ENCODE measurements around the gene FGF18. TPM values are rescaled to one million over a fixed set of nuclear protein-coding genes. Genes with fewer than 3 reads are reported as not detected.
A peak's percentile ranks its signal among the peaks of the same experiment; 100 is the strongest.

The FGF18 gene
- total and polyA plus RNA-seq, 4 donors: 0.08 TPM; not detected in 3

DNA sequence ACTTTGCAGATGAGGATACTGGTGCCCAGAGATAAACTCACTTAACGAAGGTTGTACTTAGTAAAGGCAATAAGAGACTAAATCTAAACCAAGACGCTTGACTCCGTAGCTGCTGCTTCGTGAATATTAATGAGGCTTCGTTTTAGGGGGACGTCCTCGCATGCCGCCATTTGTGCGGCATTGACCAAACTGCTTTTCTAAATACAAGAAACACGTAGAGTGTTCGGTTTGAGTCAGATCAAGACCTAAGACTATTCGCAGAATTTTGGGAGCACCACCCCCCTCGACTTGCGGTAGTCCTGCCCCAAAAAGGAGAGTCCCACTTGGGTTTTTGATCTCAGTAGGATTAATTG is 30.7 kb upstream of the FGF18 start:
- no peaks in the 10 kb centered on the region for H3K9me3 ChIP-seq (ENCODE audit: control insufficient read depth in 4 of 4, low read length in 3 of 4)
- WGBS: 12% methylated on average over 14 of the region's 14 CpGs
- H3K9ac ChIP-seq (ENCODE audit: low read depth in 1 of 2, low read length in 2 of 2): peak overlapping the region; percentile 20 to 29
- no peak for DNase-seq (ENCODE audit: low spot score)
- TF ChIP-seq YY1 (IDR thresholded peaks at IDR 0.05): no peak
- no peak for TF ChIP-seq JUND (IDR thresholded peaks at IDR 0.05)
- TF ChIP-seq TAF1 (conservative IDR thresholded peaks at IDR 0.05): no peak
- no peak for TF ChIP-seq HNF4G (IDR thresholded peaks at IDR 0.05)
- no peak for TF ChIP-seq GABPA (IDR thresholded peaks at IDR 0.05 in 1 of 2, conservative IDR thresholded peaks at IDR 0.05 in 1 of 2)
- no peak for TF ChIP-seq RAD21 (IDR thresholded peaks at IDR 0.05)
- TF ChIP-seq, protein P1, sequence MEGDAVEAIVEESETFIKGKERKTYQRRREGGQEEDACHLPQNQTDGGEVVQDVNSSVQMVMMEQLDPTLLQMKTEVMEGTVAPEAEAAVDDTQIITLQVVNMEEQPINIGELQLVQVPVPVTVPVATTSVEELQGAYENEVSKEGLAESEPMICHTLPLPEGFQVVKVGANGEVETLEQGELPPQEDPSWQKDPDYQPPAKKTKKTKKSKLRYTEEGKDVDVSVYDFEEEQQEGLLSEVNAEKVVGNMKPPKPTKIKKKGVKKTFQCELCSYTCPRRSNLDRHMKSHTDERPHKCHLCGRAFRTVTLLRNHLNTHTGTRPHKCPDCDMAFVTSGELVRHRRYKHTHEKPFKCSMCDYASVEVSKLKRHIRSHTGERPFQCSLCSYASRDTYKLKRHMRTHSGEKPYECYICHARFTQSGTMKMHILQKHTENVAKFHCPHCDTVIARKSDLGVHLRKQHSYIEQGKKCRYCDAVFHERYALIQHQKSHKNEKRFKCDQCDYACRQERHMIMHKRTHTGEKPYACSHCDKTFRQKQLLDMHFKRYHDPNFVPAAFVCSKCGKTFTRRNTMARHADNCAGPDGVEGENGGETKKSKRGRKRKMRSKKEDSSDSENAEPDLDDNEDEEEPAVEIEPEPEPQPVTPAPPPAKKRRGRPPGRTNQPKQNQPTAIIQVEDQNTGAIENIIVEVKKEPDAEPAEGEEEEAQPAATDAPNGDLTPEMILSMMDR (IDR thresholded peaks at IDR 0.05; ENCODE audit: low read depth, low read length, missing input control): no peak
- TF ChIP-seq SP1 (IDR thresholded peaks at IDR 0.05): no peak
- no peak for TF ChIP-seq NR2F2 (IDR thresholded peaks at IDR 0.05)
- TF ChIP-seq HNF4A (conservative IDR thresholded peaks at IDR 0.05): no peak
- TF ChIP-seq, protein P2, sequence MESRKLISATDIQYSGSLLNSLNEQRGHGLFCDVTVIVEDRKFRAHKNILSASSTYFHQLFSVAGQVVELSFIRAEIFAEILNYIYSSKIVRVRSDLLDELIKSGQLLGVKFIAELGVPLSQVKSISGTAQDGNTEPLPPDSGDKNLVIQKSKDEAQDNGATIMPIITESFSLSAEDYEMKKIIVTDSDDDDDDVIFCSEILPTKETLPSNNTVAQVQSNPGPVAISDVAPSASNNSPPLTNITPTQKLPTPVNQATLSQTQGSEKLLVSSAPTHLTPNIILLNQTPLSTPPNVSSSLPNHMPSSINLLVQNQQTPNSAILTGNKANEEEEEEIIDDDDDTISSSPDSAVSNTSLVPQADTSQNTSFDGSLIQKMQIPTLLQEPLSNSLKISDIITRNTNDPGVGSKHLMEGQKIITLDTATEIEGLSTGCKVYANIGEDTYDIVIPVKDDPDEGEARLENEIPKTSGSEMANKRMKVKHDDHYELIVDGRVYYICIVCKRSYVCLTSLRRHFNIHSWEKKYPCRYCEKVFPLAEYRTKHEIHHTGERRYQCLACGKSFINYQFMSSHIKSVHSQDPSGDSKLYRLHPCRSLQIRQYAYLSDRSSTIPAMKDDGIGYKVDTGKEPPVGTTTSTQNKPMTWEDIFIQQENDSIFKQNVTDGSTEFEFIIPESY (IDR thresholded peaks at IDR 0.05): no peak
- TF ChIP-seq, protein P3, sequence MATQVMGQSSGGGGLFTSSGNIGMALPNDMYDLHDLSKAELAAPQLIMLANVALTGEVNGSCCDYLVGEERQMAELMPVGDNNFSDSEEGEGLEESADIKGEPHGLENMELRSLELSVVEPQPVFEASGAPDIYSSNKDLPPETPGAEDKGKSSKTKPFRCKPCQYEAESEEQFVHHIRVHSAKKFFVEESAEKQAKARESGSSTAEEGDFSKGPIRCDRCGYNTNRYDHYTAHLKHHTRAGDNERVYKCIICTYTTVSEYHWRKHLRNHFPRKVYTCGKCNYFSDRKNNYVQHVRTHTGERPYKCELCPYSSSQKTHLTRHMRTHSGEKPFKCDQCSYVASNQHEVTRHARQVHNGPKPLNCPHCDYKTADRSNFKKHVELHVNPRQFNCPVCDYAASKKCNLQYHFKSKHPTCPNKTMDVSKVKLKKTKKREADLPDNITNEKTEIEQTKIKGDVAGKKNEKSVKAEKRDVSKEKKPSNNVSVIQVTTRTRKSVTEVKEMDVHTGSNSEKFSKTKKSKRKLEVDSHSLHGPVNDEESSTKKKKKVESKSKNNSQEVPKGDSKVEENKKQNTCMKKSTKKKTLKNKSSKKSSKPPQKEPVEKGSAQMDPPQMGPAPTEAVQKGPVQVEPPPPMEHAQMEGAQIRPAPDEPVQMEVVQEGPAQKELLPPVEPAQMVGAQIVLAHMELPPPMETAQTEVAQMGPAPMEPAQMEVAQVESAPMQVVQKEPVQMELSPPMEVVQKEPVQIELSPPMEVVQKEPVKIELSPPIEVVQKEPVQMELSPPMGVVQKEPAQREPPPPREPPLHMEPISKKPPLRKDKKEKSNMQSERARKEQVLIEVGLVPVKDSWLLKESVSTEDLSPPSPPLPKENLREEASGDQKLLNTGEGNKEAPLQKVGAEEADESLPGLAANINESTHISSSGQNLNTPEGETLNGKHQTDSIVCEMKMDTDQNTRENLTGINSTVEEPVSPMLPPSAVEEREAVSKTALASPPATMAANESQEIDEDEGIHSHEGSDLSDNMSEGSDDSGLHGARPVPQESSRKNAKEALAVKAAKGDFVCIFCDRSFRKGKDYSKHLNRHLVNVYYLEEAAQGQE (IDR thresholded peaks at IDR 0.05): no peak
- no peak for TF ChIP-seq RXRA (IDR thresholded peaks at IDR 0.05)
- TF ChIP-seq, protein P4, sequence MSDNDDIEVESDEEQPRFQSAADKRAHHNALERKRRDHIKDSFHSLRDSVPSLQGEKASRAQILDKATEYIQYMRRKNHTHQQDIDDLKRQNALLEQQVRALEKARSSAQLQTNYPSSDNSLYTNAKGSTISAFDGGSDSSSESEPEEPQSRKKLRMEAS (IDR thresholded peaks at IDR 0.05): no peak
- peaks cover 5 to 29% (median 15%) of the 10 kb centered on the region in 4 donors for H3K36me3 ChIP-seq (ENCODE audit: control insufficient read depth in 4 of 4, insufficient read depth in 3 of 4, low read depth in 1 of 4, low read length in 3 of 4)
- H3K27me3 ChIP-seq (ENCODE audit: control insufficient read depth in 4 of 4, insufficient read depth in 4 of 4, low read length in 3 of 4): no peaks in the 10 kb centered on the region
- H3K4me1 ChIP-seq (ENCODE audit: control insufficient read depth in 4 of 4, insufficient read depth in 4 of 4, low read length in 3 of 4): peaks cover 3 to 19% (median 14%) of the 10 kb centered on the region in 4 donors
- H3K27ac ChIP-seq (ENCODE audit: low read depth in 1 of 2, low read length in 2 of 2): no peak overlapping the region
- peak overlapping the region; percentile 83 to 95 (median 95) for H3K4me3 ChIP-seq (ENCODE audit: low read depth in 1 of 3, low read length in 3 of 3)

DNA sequence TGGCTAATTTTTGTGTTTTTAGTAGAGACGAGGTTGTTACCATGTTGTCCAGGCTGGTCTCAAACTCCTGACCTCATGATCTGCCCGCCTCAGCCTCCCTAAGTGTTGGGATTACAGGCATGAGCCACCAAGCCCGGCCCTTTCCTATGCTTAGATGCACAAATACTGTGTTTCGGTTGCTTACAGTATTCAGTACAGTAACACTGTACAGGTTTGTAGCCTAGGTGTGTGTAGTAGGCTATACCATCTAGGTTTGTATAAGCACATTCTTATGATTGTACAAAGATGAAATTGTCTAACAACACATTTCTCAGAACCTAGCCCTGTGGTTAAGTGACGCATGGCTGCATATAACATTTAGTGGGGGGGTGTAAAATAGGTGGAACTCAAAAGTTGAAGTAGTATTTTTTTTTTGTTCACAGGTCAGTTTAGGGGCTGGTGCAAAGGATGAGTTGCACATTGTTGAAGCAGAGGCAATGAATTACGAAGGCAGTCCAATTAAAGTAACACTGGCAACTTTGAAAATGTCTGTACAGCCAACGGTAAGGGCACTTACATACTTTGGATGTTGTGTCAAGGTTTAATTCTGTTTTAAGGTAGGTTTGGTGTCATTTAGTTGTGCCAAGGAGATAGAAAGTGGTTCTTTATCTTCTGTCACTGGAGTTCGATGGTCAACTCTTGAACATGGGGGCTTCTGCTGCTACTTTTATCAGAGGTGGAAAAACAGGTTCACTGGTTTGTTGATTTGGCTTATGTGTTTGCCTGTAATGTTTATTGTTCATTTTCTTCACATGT is 28.4 kb upstream of the FGF18 start:
- Histone ChIP-seq H3K4me3 (ENCODE audit: low read depth in 1 of 3, low read length in 3 of 3) (no peak overlapping the region), H3K36me3 (ENCODE audit: control insufficient read depth in 4 of 4, insufficient read depth in 3 of 4, low read depth in 1 of 4, low read length in 3 of 4) (peaks cover 13 to 45% (median 30%) of the 10 kb centered on the region in 4 donors), H3K27ac (ENCODE audit: low read depth in 1 of 2, low read length in 2 of 2) (no peak overlapping the region), H3K9ac (ENCODE audit: low read depth in 1 of 2, low read length in 2 of 2) (no peak overlapping the region), H3K9me3 (ENCODE audit: control insufficient read depth in 4 of 4, low read length in 3 of 4) (no peaks in the 10 kb centered on the region), H3K27me3 (ENCODE audit: control insufficient read depth in 4 of 4, insufficient read depth in 4 of 4, low read length in 3 of 4) (no peaks in the 10 kb centered on the region), H3K4me1 (ENCODE audit: control insufficient read depth in 4 of 4, insufficient read depth in 4 of 4, low read length in 3 of 4) (peaks cover 3 to 19% (median 14%) of the 10 kb centered on the region in 4 donors)
- 81% methylated on average over 8 of the region's 8 CpGs for WGBS
- DNase-seq (ENCODE audit: low spot score): no peak
- TF ChIP-seq FOXA1 (IDR thresholded peaks at IDR 0.05) (no peak), RAD21 (IDR thresholded peaks at IDR 0.05) (no peak), GABPA (IDR thresholded peaks at IDR 0.05 in 1 of 2, conservative IDR thresholded peaks at IDR 0.05 in 1 of 2) (no peak), HNF4G (IDR thresholded peaks at IDR 0.05) (no peak), SP1 (IDR thresholded peaks at IDR 0.05) (no peak), RXRA (IDR thresholded peaks at IDR 0.05) (no peak), YY1 (IDR thresholded peaks at IDR 0.05) (no peak), NR2F2 (IDR thresholded peaks at IDR 0.05) (no peak)
- TF ChIP-seq, protein P3 (IDR thresholded peaks at IDR 0.05): no peak
- TF ChIP-seq, protein P5, sequence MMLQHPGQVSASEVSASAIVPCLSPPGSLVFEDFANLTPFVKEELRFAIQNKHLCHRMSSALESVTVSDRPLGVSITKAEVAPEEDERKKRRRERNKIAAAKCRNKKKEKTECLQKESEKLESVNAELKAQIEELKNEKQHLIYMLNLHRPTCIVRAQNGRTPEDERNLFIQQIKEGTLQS (IDR thresholded peaks at IDR 0.05): no peak
- TF ChIP-seq, protein P1 (IDR thresholded peaks at IDR 0.05; ENCODE audit: low read depth, low read length, missing input control): no peak
